Astrocyte (in vitro differentiated cells and primary cell): Measurements from ENCODE around the gene SCN1B.

Experiments used
- CTCF ChIP-seq: IDR thresholded peaks from 2 replicates; pipeline ENCODE4 v1.5.1; 2011; ENCODE audit warnings: low read depth, mild to moderate bottlenecking, inconsistent platforms, low read length, moderate library complexity; ENCODE audit not compliant: insufficient read depth
- EZH2 ChIP-seq: IDR thresholded peaks from 2 replicates; pipeline ENCODE4 v1.6.1; 2012; ENCODE audit warnings: mild to moderate bottlenecking, low read length, inconsistent platforms; ENCODE audit not compliant: insufficient read depth

GRCh38 chr19:35039881-35040825 lies 9.9 kb downstream of the SCN1B start:
- TF ChIP-seq CTCF (no peak), EZH2 (no peak)
